Thoracic aorta (tissue), 2 donors: ENCODE results near the gene CCN6. TPM values are rescaled to one million over a fixed set of nuclear protein-coding genes. Genes with fewer than 3 reads are reported as not detected.
"Not testable (repeated sequence)": the region's sequence is repeated elsewhere in the genome, so short reads cannot be mapped to it uniquely, and the experiment has no call there.

Experiments used
- ATAC-seq: fragments of 150-250 bp; one replicate; pipeline ENCODE4 v1.8.0; 2017; ENCODE audit warnings: low read depth; ENCODE audit not compliant: insufficient number of reproducible peaks, low FRiP score
- DNase-seq: peaks from one replicate; pipeline ENCODE4 v3.0.0-alpha.2; 2020; ENCODE audit warnings: low spot score
- H3K27ac ChIP-seq, 2 donors: fragments of 200-600 bp; sonication (generic); 1 replicate in 1 of 2; 2 replicates in 1 of 2; pipeline ENCODE4 v1.5.1; 2016; ENCODE audit warnings: mild to moderate bottlenecking in 2 of 2, moderate library complexity in 2 of 2
- H3K27me3 ChIP-seq: fragments of 200-600 bp; sonication (generic); replicated peaks from 2 replicates; pipeline ENCODE4 v1.6.0; 2016; ENCODE audit warnings: mild to moderate bottlenecking; ENCODE audit not compliant: insufficient read depth
- H3K36me3 ChIP-seq: fragments of 200-600 bp; sonication (generic); one replicate; pipeline ENCODE4 v1.5.1; 2016
- H3K4me1 ChIP-seq, 2 donors: fragments of 200-600 bp; sonication (generic); 1 replicate in 1 of 2; 2 replicates in 1 of 2; pipeline versions ENCODE4 v1.5.1 to v1.6.0; 2016; ENCODE audit warnings: low read depth in 2 of 2, mild to moderate bottlenecking in 1 of 2; ENCODE audit not compliant: control insufficient read depth in 1 of 2
- H3K4me3 ChIP-seq: fragments of 200-600 bp; sonication (generic); 2 replicates; pipeline ENCODE4 v1.5.1; 2016; ENCODE audit warnings: mild to moderate bottlenecking
- H3K9me3 ChIP-seq: fragments of 200-600 bp; sonication (generic); 2 replicates; pipeline ENCODE4 v1.5.1; 2016
- total RNA-seq, 2 donors: library from RNA; depleted of rRNA; stranded (reverse); fragments of >200 nt; gene quantifications; one replicate each; pipeline versions ENCODE4 v1.1.0 to v1.2.3, GENCODE V29; 2016
- TF ChIP-seq, protein P1 (sequence below): fragments of 200-600 bp; sonication (generic); IDR thresholded peaks from one replicate; pipeline ENCODE4 v1.5.1; 2019; ENCODE audit warnings: antibody characterized with exemption

CCN6 gene
- total RNA-seq, 2 donors from 2014 or later, result not detected

GRCh38 chr6:112087916-112088315, 34.0 kb downstream of the CCN6 start:
- H3K27me3 ChIP-seq, result no peaks in the 10 kb centered on the region
- ATAC-seq (no peak), DNase-seq (no peak)
- TF ChIP-seq, protein P1, sequence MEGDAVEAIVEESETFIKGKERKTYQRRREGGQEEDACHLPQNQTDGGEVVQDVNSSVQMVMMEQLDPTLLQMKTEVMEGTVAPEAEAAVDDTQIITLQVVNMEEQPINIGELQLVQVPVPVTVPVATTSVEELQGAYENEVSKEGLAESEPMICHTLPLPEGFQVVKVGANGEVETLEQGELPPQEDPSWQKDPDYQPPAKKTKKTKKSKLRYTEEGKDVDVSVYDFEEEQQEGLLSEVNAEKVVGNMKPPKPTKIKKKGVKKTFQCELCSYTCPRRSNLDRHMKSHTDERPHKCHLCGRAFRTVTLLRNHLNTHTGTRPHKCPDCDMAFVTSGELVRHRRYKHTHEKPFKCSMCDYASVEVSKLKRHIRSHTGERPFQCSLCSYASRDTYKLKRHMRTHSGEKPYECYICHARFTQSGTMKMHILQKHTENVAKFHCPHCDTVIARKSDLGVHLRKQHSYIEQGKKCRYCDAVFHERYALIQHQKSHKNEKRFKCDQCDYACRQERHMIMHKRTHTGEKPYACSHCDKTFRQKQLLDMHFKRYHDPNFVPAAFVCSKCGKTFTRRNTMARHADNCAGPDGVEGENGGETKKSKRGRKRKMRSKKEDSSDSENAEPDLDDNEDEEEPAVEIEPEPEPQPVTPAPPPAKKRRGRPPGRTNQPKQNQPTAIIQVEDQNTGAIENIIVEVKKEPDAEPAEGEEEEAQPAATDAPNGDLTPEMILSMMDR, result no peak
- H3K27ac ChIP-seq, result peak overlapping the region; percentile 61 to 69
- peaks cover 5 to 12% of the 10 kb centered on the region in 2 donors for H3K4me1 ChIP-seq
- peak overlapping the region; percentile 79 for H3K4me3 ChIP-seq
- no peaks in the 10 kb centered on the region for H3K9me3 ChIP-seq
- H3K36me3 ChIP-seq, result no peaks in the 10 kb centered on the region

GRCh38 chr6:112096901-112097300, 43.0 kb downstream of the CCN6 start:
- DNase-seq, result no peak
- H3K27ac ChIP-seq, result no peak overlapping the region
- no peak overlapping the region for H3K4me3 ChIP-seq
- ATAC-seq, result no peak
- H3K27me3 ChIP-seq, result no peaks in the 10 kb centered on the region
- TF ChIP-seq, protein P1, result no peak
- no peaks in the 10 kb centered on the region for H3K9me3 ChIP-seq
- H3K4me1 ChIP-seq, result no peaks in the 10 kb centered on the region
- no peaks in the 10 kb centered on the region for H3K36me3 ChIP-seq

- no peak overlapping the region for H3K4me3 ChIP-seq
- no peak overlapping the region for H3K27ac ChIP-seq
- ATAC-seq (no peak), DNase-seq (no peak)
- TF ChIP-seq, protein P1, result no peak
- H3K27me3 ChIP-seq, result no peaks in the 10 kb centered on the region
- no peaks in the 10 kb centered on the region for H3K36me3 ChIP-seq
- no peaks in the 10 kb centered on the region for H3K9me3 ChIP-seq
- no peaks in the 10 kb centered on the region for H3K4me1 ChIP-seq
Measured at GRCh38 chr6:112100561-112100960, 46.7 kb downstream of the CCN6 start.

DNA sequence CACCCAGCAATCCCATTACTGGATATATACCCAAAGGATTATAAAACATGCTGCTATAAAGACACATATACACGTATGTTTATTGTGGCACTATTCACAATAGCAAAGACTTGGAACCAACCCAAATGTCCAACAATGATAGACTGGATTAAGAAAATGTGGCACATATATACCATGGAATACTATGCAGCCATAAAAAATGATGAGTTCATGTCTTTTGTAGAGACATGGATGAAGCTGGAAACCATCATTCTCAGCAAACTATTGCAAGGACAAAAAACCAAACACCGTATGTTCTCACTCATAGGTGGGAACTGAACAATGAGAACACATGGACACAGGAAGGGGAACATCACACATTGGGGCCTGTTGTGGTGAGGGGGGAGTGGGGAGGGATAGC, 52.1 kb downstream of the CCN6 start:
- DNase-seq, H3K4me1 ChIP-seq, ATAC-seq, H3K9me3 ChIP-seq, H3K27ac ChIP-seq, H3K4me3 ChIP-seq, H3K27me3 ChIP-seq, H3K36me3 ChIP-seq: not testable (repeated sequence)

DNA sequence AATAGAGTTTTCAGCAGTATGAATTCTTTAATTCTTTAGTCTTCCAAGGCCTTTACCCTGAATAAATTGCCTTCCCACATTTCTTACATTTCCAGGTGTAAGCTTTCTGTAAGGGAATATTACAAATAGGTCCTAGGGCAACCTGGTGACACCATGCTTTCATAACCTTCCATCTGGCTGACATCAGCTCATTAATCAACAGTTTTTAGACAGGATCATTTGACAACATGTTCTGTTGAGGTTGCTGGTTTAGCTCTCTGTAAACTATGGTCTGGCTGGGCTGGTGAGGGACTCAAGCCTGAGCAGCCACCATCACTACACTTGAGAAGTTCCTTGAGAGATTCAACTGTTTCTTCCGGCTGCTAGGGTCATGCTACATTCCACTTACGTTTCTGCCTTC, 52.7 kb downstream of the CCN6 start:
- Histone ChIP-seq H3K4me1 (no peaks in the 10 kb centered on the region), H3K27me3 (no peaks in the 10 kb centered on the region), H3K9me3 (no peaks in the 10 kb centered on the region), H3K27ac (no peak overlapping the region), H3K36me3 (no peaks in the 10 kb centered on the region), H3K4me3 (no peak overlapping the region)
- TF ChIP-seq, protein P1, result no peak
- no peak for DNase-seq
- ATAC-seq, result no peak

- no peaks in the 10 kb centered on the region for H3K4me1 ChIP-seq
- H3K9me3 ChIP-seq, result no peaks in the 10 kb centered on the region
- DNase-seq, result no peak
- H3K27me3 ChIP-seq, result no peaks in the 10 kb centered on the region
- no peak overlapping the region for H3K4me3 ChIP-seq
- TF ChIP-seq, protein P1, result no peak
- ATAC-seq, result no peak
- no peak overlapping the region for H3K27ac ChIP-seq
- H3K36me3 ChIP-seq, result peaks cover 4% of the 10 kb centered on the region
Measured at GRCh38 chr6:112109262-112109661, 55.4 kb downstream of the CCN6 start.
